Measurements from ENCODE around the gene TMEM9.

The TMEM9 gene

GRCh38 chr1:201098992-201099677, 55.1 kb downstream of the TMEM9 start:
- no peaks in the 10 kb centered on the region for H3K9me3 Mint-ChIP-seq
- H3K27me3 Mint-ChIP-seq = no peaks in the 10 kb centered on the region
- no peaks in the 10 kb centered on the region for H3K4me1 Mint-ChIP-seq (ENCODE audit: low read depth)
- H3K27ac Mint-ChIP-seq = no peak overlapping the region
- no peaks in the 10 kb centered on the region for H3K36me3 Mint-ChIP-seq (ENCODE audit: low read depth)
- no peak overlapping the region for H3K4me3 Mint-ChIP-seq

- H3K4me3 Mint-ChIP-seq = no peak overlapping the region
- no peaks in the 10 kb centered on the region for H3K27me3 Mint-ChIP-seq
- no peaks in the 10 kb centered on the region for H3K4me1 Mint-ChIP-seq (ENCODE audit: low read depth)
- H3K9me3 Mint-ChIP-seq = no peaks in the 10 kb centered on the region
- H3K27ac Mint-ChIP-seq = no peak overlapping the region
- H3K36me3 Mint-ChIP-seq (ENCODE audit: low read depth) = no peaks in the 10 kb centered on the region
Measured at GRCh38 chr1:201096977-201097856, 57.1 kb downstream of the TMEM9 start.

- H3K27me3 Mint-ChIP-seq = no peaks in the 10 kb centered on the region
- H3K4me1 Mint-ChIP-seq (ENCODE audit: low read depth) = no peaks in the 10 kb centered on the region
- H3K36me3 Mint-ChIP-seq (ENCODE audit: low read depth) = no peaks in the 10 kb centered on the region
- H3K9me3 Mint-ChIP-seq = no peaks in the 10 kb centered on the region
- no peak overlapping the region for H3K27ac Mint-ChIP-seq
- no peak overlapping the region for H3K4me3 Mint-ChIP-seq
Measured at GRCh38 chr1:201096041-201096461, 58.2 kb downstream of the TMEM9 start.

GRCh38 chr1:201095581-201095980, 58.7 kb downstream of the TMEM9 start:
- no peak overlapping the region for H3K27ac Mint-ChIP-seq
- no peaks in the 10 kb centered on the region for H3K36me3 Mint-ChIP-seq (ENCODE audit: low read depth)
- no peaks in the 10 kb centered on the region for H3K27me3 Mint-ChIP-seq
- H3K4me1 Mint-ChIP-seq (ENCODE audit: low read depth) = no peaks in the 10 kb centered on the region
- H3K9me3 Mint-ChIP-seq = no peaks in the 10 kb centered on the region
- H3K4me3 Mint-ChIP-seq = no peak overlapping the region

- no peaks in the 10 kb centered on the region for H3K9me3 Mint-ChIP-seq
- no peaks in the 10 kb centered on the region for H3K27me3 Mint-ChIP-seq
- no peak overlapping the region for H3K4me3 Mint-ChIP-seq
- H3K4me1 Mint-ChIP-seq (ENCODE audit: low read depth) = no peaks in the 10 kb centered on the region
- H3K36me3 Mint-ChIP-seq (ENCODE audit: low read depth) = no peaks in the 10 kb centered on the region
- H3K27ac Mint-ChIP-seq = no peak overlapping the region
Measured at GRCh38 chr1:201094832-201095231, 59.4 kb downstream of the TMEM9 start.

GRCh38 chr1:201093962-201094361, 60.3 kb downstream of the TMEM9 start:
- no peaks in the 10 kb centered on the region for H3K27me3 Mint-ChIP-seq
- no peak overlapping the region for H3K4me3 Mint-ChIP-seq
- H3K27ac Mint-ChIP-seq = no peak overlapping the region
- H3K4me1 Mint-ChIP-seq (ENCODE audit: low read depth) = no peaks in the 10 kb centered on the region
- no peaks in the 10 kb centered on the region for H3K36me3 Mint-ChIP-seq (ENCODE audit: low read depth)
- H3K9me3 Mint-ChIP-seq = no peaks in the 10 kb centered on the region

- Mint-ChIP-seq H3K27me3 (no peaks in the 10 kb centered on the region), H3K4me3 (no peak overlapping the region), H3K9me3 (no peaks in the 10 kb centered on the region), H3K27ac (no peak overlapping the region), H3K36me3 (ENCODE audit: low read depth) (no peaks in the 10 kb centered on the region), H3K4me1 (ENCODE audit: low read depth) (no peaks in the 10 kb centered on the region)
Measured at GRCh38 chr1:201093561-201093960, 60.7 kb downstream of the TMEM9 start.

GRCh38 chr1:201092738-201093137, 61.5 kb downstream of the TMEM9 start:
- Mint-ChIP-seq H3K4me1 (ENCODE audit: low read depth) (no peaks in the 10 kb centered on the region), H3K36me3 (ENCODE audit: low read depth) (no peaks in the 10 kb centered on the region), H3K27me3 (peaks cover 5% of the 10 kb centered on the region), H3K27ac (no peak overlapping the region), H3K9me3 (no peaks in the 10 kb centered on the region), H3K4me3 (no peak overlapping the region)

GRCh38 chr1:201091256-201091655, 63.0 kb downstream of the TMEM9 start:
- H3K4me3 Mint-ChIP-seq = no peak overlapping the region

GRCh38 chr1:201090541-201090940, 63.7 kb downstream of the TMEM9 start:
- Mint-ChIP-seq H3K27ac (no peak overlapping the region), H3K36me3 (ENCODE audit: low read depth) (no peaks in the 10 kb centered on the region), H3K9me3 (no peaks in the 10 kb centered on the region), H3K4me3 (no peak overlapping the region), H3K27me3 (peaks cover 6% of the 10 kb centered on the region), H3K4me1 (ENCODE audit: low read depth) (no peaks in the 10 kb centered on the region)

More at GRCh38 chr1:201091256-201091655, 63.0 kb downstream of the TMEM9 start:
- Mint-ChIP-seq H3K27me3 (peaks cover 6% of the 10 kb centered on the region), H3K9me3 (no peaks in the 10 kb centered on the region), H3K36me3 (ENCODE audit: low read depth) (no peaks in the 10 kb centered on the region), H3K27ac (no peak overlapping the region), H3K4me1 (ENCODE audit: low read depth) (no peaks in the 10 kb centered on the region)

- Mint-ChIP-seq H3K36me3 (ENCODE audit: low read depth) (no peaks in the 10 kb centered on the region), H3K27ac (no peak overlapping the region), H3K4me1 (ENCODE audit: low read depth) (no peaks in the 10 kb centered on the region), H3K4me3 (no peak overlapping the region), H3K9me3 (no peaks in the 10 kb centered on the region), H3K27me3 (peaks cover 6% of the 10 kb centered on the region)
Measured at GRCh38 chr1:201089596-201089995, 64.7 kb downstream of the TMEM9 start.

- Mint-ChIP-seq H3K4me1 (ENCODE audit: low read depth) (no peaks in the 10 kb centered on the region), H3K27me3 (peaks cover 6% of the 10 kb centered on the region), H3K36me3 (ENCODE audit: low read depth) (no peaks in the 10 kb centered on the region), H3K27ac (no peak overlapping the region), H3K9me3 (no peaks in the 10 kb centered on the region), H3K4me3 (no peak overlapping the region)
Measured at GRCh38 chr1:201088901-201089525, 65.3 kb downstream of the TMEM9 start.

GRCh38 chr1:201088395-201088794, 65.9 kb downstream of the TMEM9 start:
- peaks cover 6% of the 10 kb centered on the region for H3K27me3 Mint-ChIP-seq
- H3K4me3 Mint-ChIP-seq = no peak overlapping the region
- no peaks in the 10 kb centered on the region for H3K4me1 Mint-ChIP-seq (ENCODE audit: low read depth)
- H3K36me3 Mint-ChIP-seq (ENCODE audit: low read depth) = no peaks in the 10 kb centered on the region
- H3K27ac Mint-ChIP-seq = no peak overlapping the region
- no peaks in the 10 kb centered on the region for H3K9me3 Mint-ChIP-seq

GRCh38 chr1:201085902-201086735, 68.2 kb downstream of the TMEM9 start:
- no peak overlapping the region for H3K4me3 Mint-ChIP-seq
- peaks cover 6% of the 10 kb centered on the region for H3K27me3 Mint-ChIP-seq
- no peaks in the 10 kb centered on the region for H3K36me3 Mint-ChIP-seq (ENCODE audit: low read depth)
- no peaks in the 10 kb centered on the region for H3K9me3 Mint-ChIP-seq
- no peak overlapping the region for H3K27ac Mint-ChIP-seq
- no peaks in the 10 kb centered on the region for H3K4me1 Mint-ChIP-seq (ENCODE audit: low read depth)

All from stimulated activated naive CD8-positive, alpha-beta T cell treated with anti-CD3 and anti-CD28 coated beads, Interleukin-15, Interleukin-2, amounts not matched to agents 100 ng/mL and 50 ng/mL, for 24 hours (primary cell).